Midbrain (tissue), 1 donor: ENCODE results near the gene ENG.
"Not testable (repeated sequence)": the region's sequence is repeated elsewhere in the genome, so short reads cannot be mapped to it uniquely, and the experiment has no call there.

ENCODE experiments used
- DNase-seq: peaks from one replicate; lab custom pipeline; 2025; lab: John Stamatoyannopoulos, UW

The ENG gene

DNA sequence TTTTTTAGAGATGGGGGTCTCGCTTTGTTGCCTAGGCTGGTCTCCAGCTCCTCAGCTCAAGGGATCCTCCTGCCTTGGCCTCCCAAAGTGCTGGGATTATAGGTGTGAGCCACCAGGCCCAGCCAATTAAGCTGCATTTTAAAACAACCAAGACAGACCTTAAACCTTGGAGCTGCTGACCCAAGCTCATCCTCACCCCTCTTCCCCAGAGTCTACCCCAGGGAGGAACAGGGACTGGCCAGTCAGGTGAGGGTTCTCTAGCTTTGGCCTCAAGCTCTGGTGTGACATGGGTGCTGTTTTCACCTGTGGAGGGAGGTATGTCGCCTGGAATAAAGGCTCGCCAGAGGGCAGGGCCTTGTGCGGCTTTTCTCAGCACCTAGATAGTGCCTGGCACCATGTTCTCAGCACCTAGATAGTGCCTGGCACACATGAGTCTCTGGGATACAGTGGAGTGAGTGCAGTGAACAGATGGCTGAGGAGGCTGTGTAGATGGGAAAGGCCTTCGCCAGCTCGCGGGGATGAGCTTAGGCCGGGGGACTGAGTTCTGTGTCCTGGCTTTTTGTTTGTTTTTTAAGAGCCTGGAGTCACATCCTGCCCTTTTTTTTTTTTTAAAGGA is 61.3 kb downstream of the ENG start:
- DNase-seq = no peak

DNA sequence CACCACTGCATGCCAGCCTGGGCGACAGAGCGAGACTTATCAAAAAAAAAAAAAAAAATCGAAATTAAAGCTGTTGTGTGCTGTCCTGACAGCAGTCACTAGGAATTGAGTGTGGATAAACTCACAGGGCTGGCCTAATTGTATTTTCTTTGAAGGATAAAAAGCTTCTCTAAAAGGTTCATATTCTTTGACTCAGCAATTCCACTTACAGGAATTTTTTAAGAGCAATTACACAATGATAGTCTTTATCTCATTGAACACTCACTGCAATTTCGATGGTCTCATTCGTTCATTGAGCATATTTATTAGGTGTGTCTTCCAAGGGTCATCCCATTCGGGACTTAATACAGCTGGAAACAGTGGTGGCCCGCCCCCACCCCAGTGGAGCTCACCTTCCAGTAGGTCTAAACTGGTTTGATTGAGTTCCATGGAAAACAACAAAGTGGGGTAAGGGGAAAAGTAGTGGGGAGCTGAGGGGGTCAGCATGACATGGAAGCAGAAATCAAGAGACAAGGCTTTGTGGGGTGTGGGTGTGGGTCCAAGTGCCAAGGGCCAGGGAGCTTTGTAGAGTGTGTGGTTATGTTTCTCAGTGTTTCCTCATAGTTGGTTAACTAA is 61.9 kb downstream of the ENG start:
- DNase-seq = no peak

DNA sequence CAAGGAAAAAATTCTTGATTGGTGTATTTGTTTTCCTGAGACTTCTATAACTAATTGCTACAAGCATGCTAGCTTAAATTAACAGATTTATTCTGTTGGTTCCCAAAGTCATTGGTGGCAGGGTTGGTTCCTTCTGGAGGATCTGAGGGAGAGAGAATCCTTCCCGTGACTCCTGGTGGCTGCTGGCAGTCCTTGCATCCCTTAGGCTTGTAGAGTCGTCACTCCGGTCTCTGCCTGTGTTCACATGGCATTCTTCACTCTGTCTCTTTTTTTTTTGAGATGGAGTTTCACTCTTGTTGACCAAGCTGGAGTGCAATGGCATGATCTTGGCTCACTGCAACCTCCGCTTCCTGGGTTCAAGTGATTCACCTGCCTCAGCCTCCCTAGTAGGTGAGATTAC is 63.4 kb downstream of the ENG start:
- no peak for DNase-seq

DNA sequence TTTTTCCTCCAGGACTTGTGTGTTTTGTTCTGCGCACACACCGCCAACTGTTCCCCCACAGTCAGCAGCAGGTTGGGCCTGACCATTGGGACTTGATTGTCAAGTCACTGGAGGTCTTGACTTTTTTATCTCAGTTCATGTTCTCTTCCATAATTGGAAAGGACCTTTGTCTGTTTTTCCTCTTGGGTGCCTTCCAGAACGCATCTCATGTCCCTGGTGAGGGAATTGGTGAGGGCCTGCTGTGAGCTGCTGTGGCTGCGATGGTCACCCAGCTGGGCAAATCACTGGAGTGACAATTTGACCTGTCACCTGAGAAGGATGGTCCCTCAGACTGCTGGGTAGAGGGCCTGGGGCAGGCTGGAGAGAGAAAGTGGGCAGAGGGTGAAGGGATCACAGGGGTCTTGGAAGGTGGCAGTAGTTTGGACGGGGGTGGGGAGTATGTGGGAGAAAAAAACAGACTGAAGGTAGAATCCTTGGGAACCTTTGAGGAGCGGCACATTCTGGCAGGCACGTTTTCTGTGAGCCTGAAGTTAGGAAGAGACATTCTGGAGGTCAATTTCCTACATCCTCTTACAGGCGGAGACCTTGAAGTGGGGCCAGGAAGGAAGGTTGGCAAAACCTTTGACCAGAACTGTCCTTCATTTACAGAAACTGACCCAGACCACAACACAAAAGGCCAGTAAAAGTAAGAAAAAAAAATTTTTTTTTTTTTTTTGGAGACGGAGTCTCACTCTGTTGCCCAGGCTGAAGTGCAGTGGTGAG is 64.2 kb downstream of the ENG start:
- no peak for DNase-seq

DNA sequence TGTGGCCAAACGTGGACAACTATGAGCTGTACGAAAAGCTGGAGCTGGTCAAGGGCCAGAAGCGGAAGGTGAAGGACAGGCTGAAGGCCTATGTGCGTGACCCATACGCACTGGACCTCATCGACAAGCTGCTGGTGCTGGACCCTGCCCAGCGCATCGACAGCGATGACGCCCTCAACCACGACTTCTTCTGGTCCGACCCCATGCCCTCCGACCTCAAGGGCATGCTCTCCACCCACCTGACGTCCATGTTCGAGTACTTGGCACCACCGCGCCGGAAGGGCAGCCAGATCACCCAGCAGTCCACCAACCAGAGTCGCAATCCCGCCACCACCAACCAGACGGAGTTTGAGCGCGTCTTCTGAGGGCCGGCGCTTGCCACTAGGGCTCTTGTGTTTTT is 65.3 kb downstream of the ENG start:
- DNase-seq = no peak

DNA sequence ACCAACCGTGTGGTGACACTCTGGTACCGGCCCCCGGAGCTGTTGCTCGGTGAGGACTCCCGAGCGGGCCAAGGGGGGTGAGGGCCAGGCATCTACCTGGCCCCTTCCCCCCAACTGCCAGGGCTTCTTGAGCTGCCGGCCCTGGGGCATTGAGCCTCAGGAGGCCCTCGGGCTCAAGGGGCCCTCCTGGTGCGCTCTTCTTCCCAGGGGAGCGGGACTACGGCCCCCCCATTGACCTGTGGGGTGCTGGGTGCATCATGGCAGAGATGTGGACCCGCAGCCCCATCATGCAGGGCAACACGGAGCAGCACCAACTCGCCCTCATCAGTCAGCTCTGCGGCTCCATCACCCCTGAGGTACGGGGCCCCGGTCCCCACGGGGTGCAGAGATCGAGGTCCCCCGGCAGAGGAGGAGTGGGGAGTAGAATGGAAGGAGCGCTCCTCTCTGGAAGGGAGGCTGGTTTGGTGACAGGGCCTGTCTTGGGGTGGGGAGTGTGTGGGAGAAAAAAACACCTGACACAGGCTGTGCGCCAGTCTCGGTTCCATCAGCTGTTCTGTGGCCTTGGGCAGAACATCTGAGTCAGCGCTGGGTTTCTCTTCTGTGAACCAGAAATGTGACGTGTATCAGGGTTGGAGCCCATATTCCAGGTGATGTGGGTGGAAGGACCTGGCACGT is 66.0 kb downstream of the ENG start:
- DNase-seq = no peak

DNA sequence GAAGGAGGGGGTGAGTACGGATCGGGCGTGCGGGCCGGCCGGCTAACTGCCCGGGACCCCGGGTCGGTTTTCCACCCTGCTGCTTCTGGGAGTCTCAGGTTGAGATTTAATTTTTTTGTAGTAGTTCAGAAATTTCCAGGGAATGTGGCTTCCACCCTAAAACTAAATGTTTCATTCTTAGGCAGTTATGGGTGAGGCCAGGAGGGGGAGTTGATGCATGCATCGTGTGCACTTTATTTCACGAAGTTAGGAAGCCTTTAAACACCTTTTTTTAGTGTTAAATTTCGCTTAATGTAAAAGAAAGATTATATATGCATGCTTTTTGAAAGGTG is 67.7 kb downstream of the ENG start:
- no peak for DNase-seq

DNA sequence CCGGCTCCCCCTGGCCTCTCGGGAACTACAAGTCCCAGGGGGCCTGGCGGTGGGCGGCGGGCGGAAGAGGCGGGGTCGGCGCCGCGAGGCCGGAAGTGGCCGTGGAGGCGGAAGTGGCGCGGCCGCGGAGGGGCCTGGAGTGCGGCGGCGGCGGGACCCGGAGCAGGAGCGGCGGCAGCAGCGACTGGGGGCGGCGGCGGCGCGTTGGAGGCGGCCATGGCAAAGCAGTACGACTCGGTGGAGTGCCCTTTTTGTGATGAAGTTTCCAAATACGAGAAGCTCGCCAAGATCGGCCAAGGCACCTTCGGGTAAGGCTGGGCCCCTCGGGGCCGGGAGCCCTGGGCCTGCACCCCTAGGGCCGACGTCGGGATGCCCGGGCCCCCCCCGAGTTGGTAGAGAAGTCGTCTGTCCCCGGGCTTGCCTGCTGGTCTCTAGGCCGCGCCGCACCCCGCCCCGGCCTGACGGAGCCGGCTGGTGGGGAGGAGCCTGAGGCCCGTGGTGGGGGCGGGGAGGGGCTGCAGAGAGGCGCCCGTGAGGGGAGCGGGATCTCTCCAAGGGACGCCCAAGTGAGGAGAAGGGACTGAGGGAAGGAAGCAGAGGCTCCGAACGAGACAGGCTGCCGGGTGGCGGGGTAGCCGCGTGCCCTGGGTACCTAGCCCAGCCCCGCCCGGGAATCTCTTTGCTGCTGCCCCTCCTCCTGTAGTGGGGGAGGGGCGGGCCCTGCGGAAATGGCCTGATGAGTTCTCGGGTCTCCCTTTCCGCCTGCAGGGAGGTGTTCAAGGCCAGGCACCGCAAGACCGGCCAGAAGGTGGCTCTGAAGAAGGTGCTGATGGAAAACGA is 68.3 kb downstream of the ENG start, which contains the start of gene CDK9:
Gene CDK9 (plus strand): TSS at position 102 of the 840 bp plus-strand sequence. CDS start 115 bp downstream, at position 217.
- peak; percentile 84 for DNase-seq

DNA sequence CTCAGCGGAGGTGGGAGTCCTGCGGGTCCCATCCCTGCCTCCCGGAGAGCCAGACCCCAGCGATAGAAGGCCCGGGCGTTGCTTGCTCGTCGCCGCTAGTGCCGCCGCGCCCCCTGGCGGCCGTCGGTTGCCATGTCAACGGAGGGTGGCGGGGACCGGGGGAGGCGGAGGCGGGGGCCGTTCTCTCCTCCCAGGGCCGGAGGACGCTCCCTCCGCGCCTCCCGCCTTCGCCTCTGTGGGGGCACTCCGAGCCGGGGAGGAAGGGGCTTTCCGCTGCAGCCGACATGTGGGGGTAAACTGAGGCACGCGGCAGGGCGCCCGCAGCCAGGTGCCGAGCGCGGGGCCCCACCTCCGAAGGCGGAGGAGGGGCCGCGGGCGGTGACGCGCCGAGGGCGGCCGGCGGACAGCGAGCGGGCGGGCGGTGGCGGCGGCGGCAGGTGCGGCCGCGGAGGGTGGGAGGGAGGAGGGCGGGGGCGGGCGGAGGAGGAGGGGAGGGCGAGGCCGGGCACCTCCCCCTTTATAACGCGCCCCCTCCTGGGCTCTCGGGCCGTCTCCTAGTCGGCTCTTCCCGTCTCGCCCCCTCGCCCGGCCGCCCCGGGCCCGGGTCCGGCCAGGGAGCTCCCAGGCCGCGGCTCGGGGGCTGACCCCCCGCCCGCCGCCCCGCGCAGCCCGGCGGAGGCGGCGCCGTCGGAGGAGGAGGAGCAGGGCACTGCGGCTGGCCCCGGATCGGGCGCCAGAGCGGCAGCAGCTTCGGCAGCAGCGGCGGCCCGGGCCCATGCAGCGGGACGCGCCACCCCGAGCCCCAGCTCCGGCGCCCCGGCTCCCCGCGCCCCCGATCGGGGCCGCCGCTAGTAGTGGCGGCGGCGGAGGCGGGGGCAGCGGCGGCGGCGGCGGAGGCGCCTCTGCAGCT is 69.2 kb downstream of the ENG start:
- DNase-seq = peak; percentile 89

DNA sequence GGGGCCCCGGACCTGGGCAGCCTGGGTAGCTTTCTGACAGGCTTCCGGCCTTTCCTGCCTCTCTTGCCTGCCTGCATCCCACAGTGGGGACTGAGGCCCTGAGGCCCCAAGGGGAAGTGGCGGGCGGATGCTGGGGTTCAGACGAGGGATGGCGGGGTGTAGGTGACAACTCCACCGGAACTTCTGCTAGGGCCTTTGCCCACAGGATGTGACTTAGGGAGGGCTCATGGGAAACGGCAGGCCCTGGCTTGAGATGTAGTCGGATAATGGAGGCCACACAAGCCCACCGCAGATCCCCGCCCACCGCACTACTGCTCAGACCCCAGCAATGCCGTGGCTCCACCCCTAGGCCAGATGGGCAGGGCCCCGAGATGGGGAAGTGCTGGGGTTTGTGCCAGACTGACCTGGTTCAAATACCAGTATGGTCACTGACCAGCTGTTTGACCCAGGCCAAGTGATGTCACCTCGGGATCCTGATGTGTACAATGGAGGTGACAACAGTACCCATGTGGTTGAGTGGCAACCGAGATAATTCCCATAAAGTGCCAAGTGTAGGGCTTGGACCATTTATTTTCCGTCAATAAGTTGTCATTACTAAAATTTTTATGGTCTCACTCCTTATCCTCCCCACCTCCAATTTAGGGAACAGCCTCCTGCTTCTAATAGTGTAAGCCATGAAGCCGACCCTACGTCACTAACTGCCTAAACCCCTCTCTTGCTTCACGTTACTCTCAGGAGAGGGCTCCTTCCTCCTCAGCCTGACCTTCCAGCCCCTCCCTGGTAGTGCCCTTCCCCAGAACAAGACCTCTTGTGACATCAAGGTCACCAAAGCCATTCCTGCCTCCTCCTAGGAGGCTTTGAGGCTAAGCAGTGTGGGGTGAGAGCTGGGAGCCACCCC is 71.1 kb downstream of the ENG start:
- no peak for DNase-seq

DNA sequence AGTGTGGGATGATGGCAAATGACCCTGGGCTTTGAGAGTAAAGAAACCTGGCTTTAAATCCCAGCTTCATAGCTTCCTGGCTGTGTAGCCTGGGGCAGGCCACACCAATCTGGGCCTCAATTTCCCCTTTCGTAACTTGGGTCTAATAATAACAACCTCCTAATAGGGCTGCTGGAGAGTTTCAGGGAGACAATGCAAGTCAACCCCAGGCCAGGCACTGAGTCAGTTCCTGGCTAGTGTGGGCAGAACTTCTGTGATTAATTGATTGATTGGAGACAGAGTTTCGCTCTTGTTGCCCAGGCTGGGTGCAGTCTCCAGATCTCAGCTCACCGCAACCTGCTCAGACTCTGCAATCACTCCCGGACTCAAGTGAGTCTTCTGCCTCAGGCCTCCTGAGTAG is 72.7 kb downstream of the ENG start:
- DNase-seq = no peak

DNA sequence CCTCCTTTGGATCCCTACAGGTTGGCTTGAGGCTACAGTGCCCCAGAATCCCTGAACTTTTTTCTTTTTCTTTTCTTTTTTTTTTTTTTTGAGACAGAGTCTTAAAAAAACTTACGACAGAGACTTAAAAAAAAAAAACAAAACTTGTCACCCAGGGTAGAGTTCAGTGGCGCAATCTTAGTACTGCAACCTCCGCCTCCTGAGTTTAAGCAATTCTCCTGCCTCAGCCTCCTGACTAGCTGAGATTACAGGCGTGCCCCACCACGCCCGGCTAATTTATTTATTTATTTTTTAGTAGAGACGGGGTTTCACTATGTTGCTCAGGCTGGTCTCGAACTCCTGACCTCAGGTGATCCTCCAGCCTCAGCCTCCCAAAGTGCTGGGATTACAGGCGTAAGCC is 73.5 kb downstream of the ENG start:
- DNase-seq = not testable (repeated sequence)

DNA sequence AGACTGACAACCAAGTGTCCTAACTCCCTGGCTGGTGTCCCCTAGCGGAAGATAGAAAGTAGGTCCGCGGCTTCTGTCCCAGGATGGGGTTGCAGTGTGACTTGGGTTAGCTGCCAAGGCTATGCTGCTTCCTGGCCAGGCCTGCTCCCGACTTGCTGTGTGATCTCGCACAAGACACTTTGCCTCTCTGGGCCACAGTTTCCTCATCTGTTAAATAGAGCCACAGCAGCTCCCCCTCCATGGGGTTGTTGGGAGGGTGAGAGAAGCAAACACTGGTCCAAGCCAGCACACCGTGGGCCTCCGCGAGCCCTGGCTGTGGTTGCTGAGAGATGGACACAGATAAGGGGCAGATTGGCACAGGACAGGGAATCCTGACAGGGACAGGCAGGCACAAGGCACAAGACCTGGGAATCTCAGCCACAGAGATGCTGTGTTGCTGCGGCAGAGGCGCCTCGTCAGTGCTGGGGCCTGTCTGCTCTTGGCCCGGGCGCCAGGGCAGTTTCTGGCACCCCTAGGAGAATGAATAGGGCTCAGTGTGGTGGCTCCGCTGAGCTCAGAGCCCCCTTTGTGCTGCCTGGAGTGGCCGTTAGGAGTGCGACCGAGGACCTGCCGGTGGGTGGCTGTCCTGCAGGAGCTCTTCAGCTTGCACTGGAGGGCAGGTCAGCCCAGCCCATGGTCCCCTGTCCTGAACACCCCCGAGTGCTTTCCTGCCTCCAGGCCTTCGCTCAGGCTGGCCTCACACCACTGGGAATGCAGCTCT is 74.2 kb downstream of the ENG start:
- DNase-seq = peak; percentile 53

DNA sequence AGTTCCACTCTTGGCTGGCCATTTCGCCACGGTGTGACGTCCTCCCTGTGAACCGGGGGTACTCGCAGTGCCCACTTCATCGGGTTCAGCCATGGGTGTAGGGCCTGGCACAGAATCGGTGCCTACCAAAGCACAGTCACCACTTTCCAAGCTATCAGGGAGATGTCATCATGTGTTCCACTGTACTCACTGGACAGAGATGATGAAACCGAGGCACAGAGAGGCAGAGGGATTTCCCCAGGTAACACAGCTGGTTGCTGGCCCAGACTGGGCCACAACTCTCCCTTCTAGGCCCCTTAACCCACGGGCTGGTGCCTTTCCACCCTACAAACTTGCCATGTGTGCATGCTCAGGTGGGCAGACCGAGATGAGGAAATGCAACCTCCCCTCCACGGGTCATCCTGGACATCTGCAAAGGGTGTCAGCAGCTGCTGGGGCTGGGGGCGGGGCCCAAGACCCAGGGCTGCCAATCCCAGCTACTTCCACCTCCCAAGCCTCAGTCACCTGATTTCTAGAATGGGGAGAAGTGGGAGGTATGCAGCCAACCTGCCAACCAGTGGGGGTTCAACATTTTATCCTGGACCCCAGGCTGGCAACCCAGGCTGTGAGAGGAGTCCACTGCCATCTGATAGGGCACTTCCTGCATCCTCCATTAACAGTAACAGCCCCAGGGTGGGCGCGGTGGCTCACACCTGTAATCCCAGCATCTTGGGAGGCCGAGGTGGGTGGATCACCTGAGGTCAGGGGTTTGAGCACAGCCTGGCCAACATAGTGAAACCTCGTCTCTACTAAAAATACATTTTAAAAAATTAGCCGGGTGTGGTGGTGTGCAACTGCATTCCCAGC is 75.1 kb downstream of the ENG start:
- DNase-seq = no peak

DNA sequence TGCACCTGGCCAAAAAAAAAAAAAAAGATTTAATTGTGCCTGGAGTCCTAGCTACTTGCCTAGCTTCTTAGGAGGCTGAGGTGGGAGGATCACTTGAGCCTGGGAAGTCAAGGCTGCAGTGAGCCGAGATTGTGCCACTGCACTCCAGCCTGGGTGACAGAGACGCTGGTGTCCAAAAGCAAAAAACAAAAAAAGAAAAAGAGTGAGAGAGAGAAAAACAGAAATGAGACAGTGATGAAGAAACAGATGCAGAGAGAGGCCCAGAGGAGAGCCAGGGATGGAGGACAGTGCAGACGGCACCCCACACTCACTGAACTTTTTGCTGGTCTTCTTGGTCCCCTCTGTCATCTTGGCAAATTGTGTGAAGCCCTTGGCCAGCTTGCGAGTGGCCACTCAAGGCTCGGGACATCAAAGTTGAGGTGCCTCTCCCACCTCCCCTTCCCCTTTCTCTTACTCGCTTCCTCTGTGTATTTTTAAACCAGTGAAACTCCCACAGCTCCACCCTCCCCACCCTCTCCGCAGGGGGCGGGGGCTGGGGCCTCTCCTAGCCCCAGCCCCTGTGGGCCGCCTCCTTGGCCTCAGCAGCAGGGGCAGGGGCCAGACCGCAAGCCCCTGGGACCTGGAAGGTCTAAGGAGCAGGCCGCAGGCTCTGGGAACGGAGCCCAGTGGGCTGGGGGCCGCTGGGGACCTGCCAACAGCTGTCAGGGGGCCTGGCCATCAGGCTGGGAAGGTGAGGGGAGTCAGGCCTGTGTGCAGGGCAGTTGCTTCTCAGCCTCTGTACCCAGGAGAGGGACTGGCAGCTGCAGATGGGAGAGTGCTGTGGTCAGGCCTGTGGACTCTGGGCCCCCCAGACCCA is 76.0 kb downstream of the ENG start, which contains the start of gene SH2D3C:
Gene SH2D3C (minus strand): TSS at position 387 of the 856 bp plus-strand sequence. CDS start 39 bp downstream, at position 348.
- DNase-seq = no peak

DNA sequence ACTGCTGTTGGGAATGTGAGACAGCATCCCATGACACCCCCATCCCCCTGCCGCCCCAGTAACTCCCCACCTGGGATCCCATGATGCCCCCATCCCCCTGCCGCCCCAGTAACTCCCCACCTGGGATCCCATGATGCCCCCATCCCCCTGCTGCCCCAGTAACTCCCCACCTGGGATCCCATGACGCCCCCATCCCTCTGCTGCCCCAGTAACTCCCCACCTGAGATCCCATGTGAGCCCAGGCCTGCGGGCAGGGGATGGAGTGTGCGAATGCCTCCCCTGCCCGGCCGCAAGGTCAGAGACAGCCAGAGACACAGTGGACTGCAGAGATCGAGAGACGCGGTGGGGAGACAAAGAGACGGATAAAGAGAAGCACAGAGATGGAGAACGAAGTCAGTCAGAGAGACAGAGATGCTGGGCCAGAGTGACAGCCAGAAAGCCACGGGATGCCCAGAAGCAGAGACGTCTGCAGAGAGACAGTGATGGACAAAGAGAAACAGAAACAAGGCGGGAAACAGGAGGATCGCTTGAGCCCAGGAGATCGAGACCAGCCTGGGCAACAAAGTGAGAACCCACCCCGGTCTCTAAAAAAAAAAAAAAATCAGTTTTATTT is 77.0 kb downstream of the ENG start:
- DNase-seq = no peak

DNA sequence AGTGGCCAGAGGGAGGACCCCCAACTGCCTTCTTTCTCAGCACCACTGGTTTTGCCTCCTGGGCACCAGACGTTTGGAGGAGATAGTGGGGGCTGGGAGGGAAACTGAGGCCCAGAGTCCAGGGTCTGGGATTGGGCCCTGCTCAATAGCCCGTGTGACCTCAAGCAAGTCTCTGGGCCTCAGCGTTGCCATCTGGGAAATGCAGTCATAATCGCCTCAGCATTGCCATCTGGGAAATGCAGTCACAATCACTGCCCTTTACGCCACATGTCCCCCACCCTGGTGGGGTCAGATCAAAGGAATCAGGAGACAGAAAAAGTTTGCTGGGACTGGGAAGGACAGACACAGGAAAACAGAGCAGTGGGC is 77.6 kb downstream of the ENG start:
- no peak for DNase-seq
